Lower leg skin (tissue), 4 donors: ENCODE data around the gene APLNR. TPM values are rescaled to one million over a fixed set of nuclear protein-coding genes. Genes with fewer than 3 reads are reported as not detected.

Experiments
- DNase-seq, 2 donors: peaks; one replicate each; pipeline ENCODE4 v3.0.0-alpha.2; 2019; ENCODE audit warnings: low spot score in 2 of 2
- H3K4me3 ChIP-seq: fragments of 200-600 bp; sonication (generic); 2 replicates; pipeline ENCODE4 v1.5.1; 2017; ENCODE audit warnings: mild to moderate bottlenecking, low read depth; ENCODE audit not compliant: poor library complexity, severe bottlenecking
- POLR2A ChIP-seq, 2 donors: fragments of 450-650 bp; IDR thresholded peaks; one replicate each; pipeline ENCODE4 v1.6.1; 2016 to 2017; ENCODE audit warnings: antibody characterized with exemption in 2 of 2, mild to moderate bottlenecking in 1 of 2, moderate library complexity in 1 of 2
- WGBS, 2 donors: methylation state at CpG; one replicate each; pipeline ENCODE4 v1.1.5; 2018; 5-methylcytosine and 5-hydroxymethylcytosine counted together
- intact Hi-C: fragments of 100-400 bp; cut with DNase I; formaldehyde crosslinking; loops from one replicate; pipeline ENCODE4 v1.15.0; 2023; ENCODE audit warnings: low total_unique reads
- total RNA-seq, 4 donors: library from RNA; depleted of rRNA; stranded (reverse); fragments of >200 nt; gene quantifications; one replicate each; pipeline ENCODE4 v1.1.0, GENCODE V29; 2016
- TF ChIP-seq, protein P1 (sequence below), 3 donors: fragments of 450-650 bp; IDR thresholded peaks; one replicate each; pipeline ENCODE4 v1.5.1; 2016; ENCODE audit warnings: antibody characterized with exemption in 3 of 3, mild to moderate bottlenecking in 3 of 3, moderate library complexity in 2 of 3

Gene APLNR
- total RNA-seq, 4 donors from 2014 or later: 0.17 to 1.6 (median 0.82) TPM

DNA sequence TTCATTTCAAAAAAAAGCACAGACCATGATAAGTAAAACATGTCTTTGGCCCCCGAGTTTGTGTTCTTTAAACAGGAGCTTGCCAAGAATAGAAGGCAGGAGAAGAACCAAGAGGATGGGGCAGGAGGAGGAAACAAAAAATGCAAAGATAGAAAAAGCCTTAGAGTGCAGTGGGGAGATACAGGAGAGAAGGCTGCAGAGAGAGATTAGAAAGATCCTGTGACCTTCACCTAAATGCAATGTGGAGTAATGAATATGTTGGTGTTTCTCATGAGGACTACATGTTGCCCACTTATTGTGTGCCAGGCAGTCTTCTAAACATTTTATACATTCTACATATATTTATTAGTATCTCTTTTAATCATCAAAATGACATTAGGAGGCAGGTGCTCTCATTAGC lies 2.3 kb upstream of the APLNR start:
- no peak overlapping the region for H3K4me3 ChIP-seq
- intact Hi-C loops: no loop called here
- no peak for DNase-seq
- TF ChIP-seq POLR2A (IDR thresholded peaks at IDR 0.05): no peak
- 82 to 90% methylated on average over 1 of the region's 1 CpG for WGBS, 2 donors

DNA sequence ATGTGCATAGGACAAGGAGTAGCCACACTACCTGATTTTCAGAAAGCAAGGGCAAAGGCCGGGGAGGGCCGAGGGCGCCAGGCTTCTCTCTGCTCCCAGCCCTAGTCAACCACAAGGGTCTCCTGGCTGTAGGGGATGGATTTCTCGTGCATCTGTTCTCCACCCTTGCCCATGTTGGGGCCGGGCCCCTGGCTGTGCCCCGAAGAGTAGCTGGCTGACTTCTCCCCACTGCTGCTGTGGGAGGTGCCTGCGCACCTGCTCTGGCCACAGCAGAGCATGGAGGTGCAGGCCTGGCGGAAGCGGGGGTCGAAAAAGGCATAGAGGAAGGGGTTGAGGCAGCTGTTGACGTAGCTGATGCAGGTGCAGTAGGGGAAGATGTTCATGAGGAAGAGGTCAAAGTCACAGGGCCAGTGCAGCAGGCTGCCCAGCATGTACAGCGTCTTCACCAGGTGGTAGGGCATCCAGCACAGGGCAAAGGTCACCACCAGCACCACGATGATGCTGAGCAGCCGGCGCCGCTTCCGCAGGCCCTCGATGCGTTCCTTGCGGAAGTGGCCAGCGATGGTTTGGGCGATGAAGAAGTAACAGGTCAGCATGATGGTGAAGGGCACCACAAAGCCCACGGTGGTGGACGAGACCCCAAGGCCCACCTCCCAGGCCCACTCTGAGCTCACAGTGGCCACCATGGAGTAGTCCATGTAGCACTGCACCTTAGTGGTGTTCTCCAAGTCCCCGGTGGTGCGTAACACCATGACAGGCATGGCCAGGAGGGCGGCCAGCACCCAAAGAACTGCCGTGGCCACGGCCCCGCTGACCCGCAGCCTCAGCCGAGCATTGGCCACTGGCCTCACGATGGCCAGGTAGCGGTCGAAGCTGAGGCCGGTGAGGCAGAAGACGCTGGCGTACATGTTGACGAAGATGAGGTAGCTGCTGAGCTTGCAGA lies 1.0 kb downstream of the APLNR start:
- 83 to 89% methylated on average over 35 to 36 of the region's 39 CpGs for WGBS, 2 donors
- TF ChIP-seq, protein P1, sequence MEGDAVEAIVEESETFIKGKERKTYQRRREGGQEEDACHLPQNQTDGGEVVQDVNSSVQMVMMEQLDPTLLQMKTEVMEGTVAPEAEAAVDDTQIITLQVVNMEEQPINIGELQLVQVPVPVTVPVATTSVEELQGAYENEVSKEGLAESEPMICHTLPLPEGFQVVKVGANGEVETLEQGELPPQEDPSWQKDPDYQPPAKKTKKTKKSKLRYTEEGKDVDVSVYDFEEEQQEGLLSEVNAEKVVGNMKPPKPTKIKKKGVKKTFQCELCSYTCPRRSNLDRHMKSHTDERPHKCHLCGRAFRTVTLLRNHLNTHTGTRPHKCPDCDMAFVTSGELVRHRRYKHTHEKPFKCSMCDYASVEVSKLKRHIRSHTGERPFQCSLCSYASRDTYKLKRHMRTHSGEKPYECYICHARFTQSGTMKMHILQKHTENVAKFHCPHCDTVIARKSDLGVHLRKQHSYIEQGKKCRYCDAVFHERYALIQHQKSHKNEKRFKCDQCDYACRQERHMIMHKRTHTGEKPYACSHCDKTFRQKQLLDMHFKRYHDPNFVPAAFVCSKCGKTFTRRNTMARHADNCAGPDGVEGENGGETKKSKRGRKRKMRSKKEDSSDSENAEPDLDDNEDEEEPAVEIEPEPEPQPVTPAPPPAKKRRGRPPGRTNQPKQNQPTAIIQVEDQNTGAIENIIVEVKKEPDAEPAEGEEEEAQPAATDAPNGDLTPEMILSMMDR (IDR thresholded peaks at IDR 0.05): no peak
- TF ChIP-seq POLR2A (IDR thresholded peaks at IDR 0.05): no peak
- H3K4me3 ChIP-seq: no peak overlapping the region
- intact Hi-C loops: no loop called here
- DNase-seq: peak in 1 of 2 donors; percentile 76

DNA sequence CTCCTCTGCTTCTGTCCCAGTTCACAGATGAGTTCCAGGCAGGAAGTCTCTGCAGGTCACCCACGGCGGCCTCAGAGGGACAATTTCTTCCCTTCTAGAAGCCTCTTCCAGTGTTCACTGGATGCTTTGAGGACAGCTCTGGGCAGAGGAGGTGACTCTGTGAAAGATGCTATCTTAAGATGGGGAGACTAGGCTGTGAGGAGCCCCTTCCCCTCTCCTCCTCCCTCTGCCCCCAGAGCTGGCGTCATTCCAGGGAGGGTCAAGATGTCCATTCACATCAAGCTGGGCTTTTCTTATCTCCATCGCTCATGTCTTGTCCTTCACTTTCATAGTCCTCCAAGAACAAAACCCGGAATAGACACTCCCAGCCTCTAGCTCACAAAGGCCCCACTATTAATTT lies 3.3 kb downstream of the APLNR start:
- intact Hi-C loops: no loop called here
- 68 to 70% methylated on average over 5 of the region's 5 CpGs for WGBS, 2 donors
- TF ChIP-seq POLR2A (IDR thresholded peaks at IDR 0.05): no peak
- TF ChIP-seq, protein P1 (IDR thresholded peaks at IDR 0.05): no peak
- DNase-seq: peak in 1 of 2 donors; percentile 52
- no peak overlapping the region for H3K4me3 ChIP-seq

DNA sequence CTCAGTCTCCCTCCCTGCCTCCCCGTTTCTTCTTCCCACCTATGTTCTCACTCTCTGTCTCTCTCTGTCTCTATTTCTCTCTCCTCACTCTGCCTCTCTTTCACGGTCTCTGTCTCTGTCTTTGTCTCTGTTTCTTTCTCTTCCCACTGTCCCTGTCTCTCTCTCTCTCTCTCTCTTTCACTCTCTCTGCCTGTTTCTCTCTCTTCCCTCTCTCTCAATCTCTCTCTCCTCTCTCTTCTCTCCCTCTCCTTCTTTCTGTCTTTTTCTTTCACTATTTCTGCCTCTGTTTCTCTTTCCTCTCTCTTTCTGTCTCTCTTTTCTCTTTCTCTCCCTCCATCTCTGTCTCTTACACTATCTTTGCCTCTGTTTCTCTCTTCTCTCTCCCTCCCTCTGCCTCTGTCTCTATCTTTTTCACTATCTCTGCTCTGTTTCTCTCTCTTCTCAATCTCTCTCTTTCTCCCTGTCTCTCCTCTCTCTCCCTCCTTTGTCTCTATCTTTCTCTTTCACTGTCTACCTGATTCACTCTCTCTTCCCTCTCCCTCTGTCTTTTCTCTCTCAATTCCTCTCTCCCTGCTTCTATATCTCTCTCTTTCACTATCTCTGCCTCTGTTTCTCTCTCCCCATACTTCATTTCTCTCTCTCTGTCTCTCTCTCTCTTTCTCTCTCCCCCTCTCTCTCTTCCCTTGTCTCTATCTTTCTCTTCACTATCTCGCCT lies 5.4 kb downstream of the APLNR start:
- no peak overlapping the region for H3K4me3 ChIP-seq
- intact Hi-C loops: no loop called here
- no peak for TF ChIP-seq POLR2A (IDR thresholded peaks at IDR 0.05)
- TF ChIP-seq, protein P1 (IDR thresholded peaks at IDR 0.05): no peak
- DNase-seq: no peak
- 52 to 58% methylated on average over 3 of the region's 3 CpGs for WGBS, 2 donors

DNA sequence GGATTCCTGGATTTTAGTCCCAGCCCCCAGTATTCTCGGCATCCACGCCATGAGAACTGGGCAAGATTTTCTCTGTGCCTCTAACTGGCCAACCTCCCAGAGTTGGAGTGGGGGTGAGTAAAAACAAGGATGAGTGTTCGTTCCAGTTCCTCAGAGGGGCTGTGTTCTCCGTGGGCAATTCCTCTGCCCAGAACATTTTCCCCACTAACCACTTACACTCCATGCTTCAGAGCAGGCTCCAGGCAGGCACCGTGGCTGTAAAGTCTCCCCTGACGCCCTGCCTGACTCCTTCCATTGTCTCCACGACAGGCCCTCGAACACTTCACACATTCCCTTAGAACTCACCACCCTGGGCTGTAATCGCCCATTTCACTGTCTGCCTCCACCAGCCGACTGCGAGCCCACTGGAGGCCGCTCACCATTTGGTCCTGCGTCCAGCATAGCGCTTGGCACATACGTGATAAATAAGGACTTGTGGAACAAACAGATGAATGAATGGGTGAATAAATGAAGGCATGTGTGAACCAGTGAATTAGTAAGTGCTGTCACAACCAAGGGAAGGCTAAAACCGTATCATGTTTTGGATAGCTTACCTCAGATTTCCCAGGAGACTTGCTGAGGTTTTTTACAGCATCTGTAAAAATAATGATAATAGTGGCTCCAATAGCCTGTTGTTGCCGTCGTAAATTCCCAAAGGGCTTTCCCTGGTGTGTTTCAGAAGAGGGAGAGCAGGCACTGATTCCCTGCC lies 6.1 kb downstream of the APLNR start:
- intact Hi-C loops: no loop called here
- DNase-seq: no peak
- H3K4me3 ChIP-seq: no peak overlapping the region
- WGBS, 2 donors: 38 to 47% methylated on average over 18 of the region's 18 CpGs
- TF ChIP-seq, protein P1 (IDR thresholded peaks at IDR 0.05): no peak

DNA sequence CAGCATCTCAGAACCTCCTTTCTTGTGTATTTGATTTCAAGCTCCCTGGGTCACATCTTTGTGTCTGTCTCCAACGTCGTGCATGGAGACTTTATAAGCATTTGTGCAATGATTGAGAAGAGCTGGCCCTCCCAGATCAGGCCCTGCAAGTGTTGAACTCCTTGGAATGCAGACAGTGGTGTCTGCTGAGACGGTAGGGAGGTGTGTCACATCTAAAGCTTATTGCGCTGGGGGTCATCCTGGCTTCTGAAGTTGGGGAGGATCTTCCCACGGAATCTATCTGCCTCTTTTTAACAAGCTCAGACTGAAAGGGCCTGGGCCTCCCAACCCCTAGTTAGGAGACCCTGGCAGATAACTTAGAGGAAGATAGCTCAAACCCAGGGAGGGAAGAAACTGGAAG lies 6.7 kb downstream of the APLNR start:
- intact Hi-C loops: no loop called here
- WGBS, 2 donors: 57 to 71% methylated on average over 5 of the region's 5 CpGs
- no peak overlapping the region for H3K4me3 ChIP-seq
- no peak for DNase-seq
- no peak for TF ChIP-seq POLR2A (IDR thresholded peaks at IDR 0.05)
- TF ChIP-seq, protein P1 (IDR thresholded peaks at IDR 0.05): no peak
